Thyroid gland (tissue), 4 donors: Measurements from ENCODE around the gene RIMBP2.

Experiments used
- POLR2A ChIP-seq, 2 donors: fragments of 450-650 bp; IDR thresholded peaks; one replicate each; pipeline ENCODE4 v1.6.1; 2017; ENCODE audit warnings: antibody characterized with exemption in 2 of 2, mild to moderate bottlenecking in 2 of 2, moderate library complexity in 1 of 2
- TF ChIP-seq, protein P1 (sequence below), 6 experiments: fragments of 200-600 bp in 3 of 6; fragments of 450-650 bp in 3 of 6; sonication (generic) in 3 of 6; IDR thresholded peaks; one replicate each; pipeline ENCODE4 v1.5.1; 2016 to 2019; ENCODE audit warnings: antibody characterized with exemption in 6 of 6, mild to moderate bottlenecking in 2 of 6, inconsistent platforms in 1 of 6, moderate library complexity in 1 of 6

DNA sequence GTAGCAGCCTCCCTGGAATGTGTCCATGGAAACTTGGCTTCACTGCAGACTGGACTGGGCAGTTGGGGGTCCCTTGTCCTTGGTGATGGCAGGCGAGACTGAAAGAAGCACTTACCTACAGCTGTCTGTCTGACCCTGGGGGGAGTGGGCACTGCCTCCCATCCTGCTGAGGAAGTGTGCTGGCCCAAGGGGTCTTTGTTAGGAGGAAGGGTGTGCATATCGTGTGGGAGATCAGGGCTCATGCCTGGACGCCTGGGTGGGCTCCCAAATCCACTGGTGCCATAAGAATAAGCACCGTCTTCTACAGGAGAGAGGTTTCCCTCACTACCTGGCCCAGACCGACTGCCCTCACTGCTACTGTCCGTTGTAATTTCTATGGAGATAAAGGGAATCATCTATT lies 297.0 kb downstream of the RIMBP2 start:
- TF ChIP-seq POLR2A (IDR thresholded peaks at IDR 0.05) = no peak
- TF ChIP-seq, protein P1, sequence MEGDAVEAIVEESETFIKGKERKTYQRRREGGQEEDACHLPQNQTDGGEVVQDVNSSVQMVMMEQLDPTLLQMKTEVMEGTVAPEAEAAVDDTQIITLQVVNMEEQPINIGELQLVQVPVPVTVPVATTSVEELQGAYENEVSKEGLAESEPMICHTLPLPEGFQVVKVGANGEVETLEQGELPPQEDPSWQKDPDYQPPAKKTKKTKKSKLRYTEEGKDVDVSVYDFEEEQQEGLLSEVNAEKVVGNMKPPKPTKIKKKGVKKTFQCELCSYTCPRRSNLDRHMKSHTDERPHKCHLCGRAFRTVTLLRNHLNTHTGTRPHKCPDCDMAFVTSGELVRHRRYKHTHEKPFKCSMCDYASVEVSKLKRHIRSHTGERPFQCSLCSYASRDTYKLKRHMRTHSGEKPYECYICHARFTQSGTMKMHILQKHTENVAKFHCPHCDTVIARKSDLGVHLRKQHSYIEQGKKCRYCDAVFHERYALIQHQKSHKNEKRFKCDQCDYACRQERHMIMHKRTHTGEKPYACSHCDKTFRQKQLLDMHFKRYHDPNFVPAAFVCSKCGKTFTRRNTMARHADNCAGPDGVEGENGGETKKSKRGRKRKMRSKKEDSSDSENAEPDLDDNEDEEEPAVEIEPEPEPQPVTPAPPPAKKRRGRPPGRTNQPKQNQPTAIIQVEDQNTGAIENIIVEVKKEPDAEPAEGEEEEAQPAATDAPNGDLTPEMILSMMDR (IDR thresholded peaks at IDR 0.05) = no peak
